Esophagus squamous epithelium (tissue), 5 donors: ENCODE results near the gene CALCA. TPM values are rescaled to one million over a fixed set of nuclear protein-coding genes. Genes with fewer than 3 reads are reported as not detected.

ENCODE experiments used
- DNase-seq: peaks from one replicate; lab custom pipeline; 2025; lab: John Stamatoyannopoulos, UW
- H3K27ac ChIP-seq, 4 donors: fragments of 200-600 bp; sonication (generic); one replicate each; pipeline ENCODE4 v1.5.1; 2016 to 2019; ENCODE audit warnings: mild to moderate bottlenecking in 1 of 4
- H3K27me3 ChIP-seq, 4 donors: fragments of 200-600 bp; sonication (generic); 1 replicate in 3 of 4; 2 replicates in 1 of 4; pipeline versions ENCODE4 v1.5.1 to v1.6.0; 2017 to 2021; ENCODE audit warnings: antibody characterized with exemption in 1 of 4
- H3K36me3 ChIP-seq, 3 donors: fragments of 200-600 bp; sonication (generic); one replicate each; pipeline ENCODE4 v1.5.1; 2016 to 2019
- H3K4me1 ChIP-seq, 3 donors: fragments of 200-600 bp; sonication (generic); one replicate each; pipeline ENCODE4 v1.5.1; 2017 to 2019
- H3K4me3 ChIP-seq, 4 donors: fragments of 200-600 bp; sonication (generic); 1 replicate in 3 of 4; 2 replicates in 1 of 4; pipeline ENCODE4 v1.5.1; 2016 to 2019; ENCODE audit warnings: mild to moderate bottlenecking in 2 of 4, moderate library complexity in 1 of 4
- H3K9me3 ChIP-seq, 3 donors: fragments of 200-600 bp; sonication (generic); one replicate each; pipeline ENCODE4 v1.5.1; 2016 to 2019
- POLR2A ChIP-seq, 4 donors: fragments of 450-650 bp; IDR thresholded peaks; one replicate each; pipeline ENCODE4 v1.6.1; 2017; ENCODE audit warnings: antibody characterized with exemption in 4 of 4, mild to moderate bottlenecking in 4 of 4, moderate library complexity in 3 of 4
- WGBS, 2 donors: methylation state at CpG; one replicate each; pipeline ENCODE4 v1.1.5; 2018; 5-methylcytosine and 5-hydroxymethylcytosine counted together
- intact Hi-C: fragments of 100-400 bp; cut with DNase I; formaldehyde crosslinking; loops from one replicate; pipeline ENCODE4 v1.15.0; 2022
- total RNA-seq, 4 donors: library from RNA; depleted of rRNA; stranded (reverse); fragments of >200 nt; gene quantifications; one replicate each; pipeline ENCODE4 v1.1.0, GENCODE V29; 2016
- TF ChIP-seq, protein P1 (sequence below), 6 experiments: fragments of 450-650 bp in 4 of 6; fragments of 200-600 bp in 2 of 6; sonication (generic) in 2 of 6; IDR thresholded peaks; one replicate each; pipeline ENCODE4 v1.5.1; 2016 to 2019; ENCODE audit warnings: antibody characterized with exemption in 6 of 6, mild to moderate bottlenecking in 4 of 6, moderate library complexity in 4 of 6
- donor health status: DM: yes; HTN: yes; CAD: no.

The CALCA gene
- total RNA-seq, 4 donors from 2014 or later, result not detected

DNA sequence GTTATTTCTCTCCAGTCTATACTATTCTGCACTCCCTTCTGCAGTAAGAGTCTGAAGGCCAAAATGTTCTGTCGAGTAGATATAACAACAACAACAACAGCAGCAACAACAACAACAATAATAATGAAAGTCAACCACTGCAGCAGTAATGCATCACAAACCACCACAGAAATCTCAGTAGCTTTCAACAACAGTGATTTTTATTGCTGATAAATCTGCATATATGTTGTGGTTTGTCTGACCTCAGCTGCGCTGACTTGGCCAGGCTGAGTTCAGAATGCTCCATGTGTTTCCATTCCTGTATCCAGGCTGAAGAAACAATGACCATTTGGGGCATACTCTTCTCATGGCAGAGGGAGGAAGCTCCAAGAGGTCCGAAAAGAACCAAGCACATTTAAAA lies 47.8 kb downstream of the CALCA start:
- DNase-seq, result no peak
- no peaks in the 10 kb centered on the region for H3K36me3 ChIP-seq
- TF ChIP-seq, protein P1, sequence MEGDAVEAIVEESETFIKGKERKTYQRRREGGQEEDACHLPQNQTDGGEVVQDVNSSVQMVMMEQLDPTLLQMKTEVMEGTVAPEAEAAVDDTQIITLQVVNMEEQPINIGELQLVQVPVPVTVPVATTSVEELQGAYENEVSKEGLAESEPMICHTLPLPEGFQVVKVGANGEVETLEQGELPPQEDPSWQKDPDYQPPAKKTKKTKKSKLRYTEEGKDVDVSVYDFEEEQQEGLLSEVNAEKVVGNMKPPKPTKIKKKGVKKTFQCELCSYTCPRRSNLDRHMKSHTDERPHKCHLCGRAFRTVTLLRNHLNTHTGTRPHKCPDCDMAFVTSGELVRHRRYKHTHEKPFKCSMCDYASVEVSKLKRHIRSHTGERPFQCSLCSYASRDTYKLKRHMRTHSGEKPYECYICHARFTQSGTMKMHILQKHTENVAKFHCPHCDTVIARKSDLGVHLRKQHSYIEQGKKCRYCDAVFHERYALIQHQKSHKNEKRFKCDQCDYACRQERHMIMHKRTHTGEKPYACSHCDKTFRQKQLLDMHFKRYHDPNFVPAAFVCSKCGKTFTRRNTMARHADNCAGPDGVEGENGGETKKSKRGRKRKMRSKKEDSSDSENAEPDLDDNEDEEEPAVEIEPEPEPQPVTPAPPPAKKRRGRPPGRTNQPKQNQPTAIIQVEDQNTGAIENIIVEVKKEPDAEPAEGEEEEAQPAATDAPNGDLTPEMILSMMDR (IDR thresholded peaks at IDR 0.05), result no peak
- TF ChIP-seq POLR2A (IDR thresholded peaks at IDR 0.05), result no peak
- H3K27me3 ChIP-seq, result no peaks in the 10 kb centered on the region
- H3K9me3 ChIP-seq, result no peaks in the 10 kb centered on the region
- no peak overlapping the region for H3K4me3 ChIP-seq
- intact Hi-C loops, result no loop called here
- H3K27ac ChIP-seq, result no peak overlapping the region
- no peaks in the 10 kb centered on the region for H3K4me1 ChIP-seq
- WGBS, 2 donors, result 77 to 87% methylated on average over 3 of the region's 3 CpGs

Other genes with a start within 250 kb of the CALCA start
- gene CYP2R1, start 80.1 kb downstream of the CALCA start, total RNA-seq, result 10 to 100 TPM; 13.0 to 20.4 (median 16.3) TPM
- gene CALCB, start 101.2 kb upstream of the CALCA start, total RNA-seq, result not detected
- gene INSC, start 142.6 kb upstream of the CALCA start, total RNA-seq, result under 1 TPM in 2 of 4 donors, not detected in 2; 0.30 to 0.38 TPM